Motor neuron (in vitro differentiated cells): ENCODE measurements around the gene DOHH. TPM values are rescaled to one million over a fixed set of nuclear protein-coding genes. Genes with fewer than 3 reads are reported as not detected.
"Not testable (repeated sequence)": the region's sequence is repeated elsewhere in the genome, so short reads cannot be mapped to it uniquely, and the experiment has no call there.

Experiments used
- ATAC-seq, 8 experiments: fragments of 200-7000 bp; cut with Tn5 transposase; replicated peaks in 6 of 8; 2 replicates each; pipeline ENCODE4 v1.8.0; 2021; ENCODE audit warnings: mild to moderate bottlenecking in 8 of 8, moderate library complexity in 8 of 8
- H3K27ac ChIP-seq, 2 donors: fragments of 250-450 bp; sonication (Bioruptor Pico); 2 replicates each; pipeline ENCODE4 v1.9.0; 2021; ENCODE audit warnings: antibody characterized with exemption in 2 of 2, mild to moderate bottlenecking in 2 of 2, moderate library complexity in 1 of 2
- H3K4me1 ChIP-seq, 2 donors: fragments of 250-450 bp; sonication (Bioruptor Pico); replicated peaks in 1 of 2; 2 replicates each; pipeline ENCODE4 v1.6.1; 2021; ENCODE audit warnings: antibody characterized with exemption in 2 of 2, mild to moderate bottlenecking in 2 of 2, moderate library complexity in 1 of 2
- H3K4me3 ChIP-seq, 5 donors: fragments of 250-450 bp; sonication (Bioruptor Pico); 2 replicates each; pipeline ENCODE4 v1.9.0; 2021; ENCODE audit warnings: antibody characterized with exemption in 5 of 5, mild to moderate bottlenecking in 5 of 5, moderate library complexity in 4 of 5
- WGBS, 10 experiments: fragments of 450-650 bp; shearing (Covaris generic); methylation state at CpG; one replicate each; pipeline ENCODE4 v1.0.0; 2022; 5-methylcytosine and 5-hydroxymethylcytosine counted together
- in situ Hi-C, 9 experiments: fragments of 400-800 bp; cut with MboI; loops; one replicate each; pipeline ENCODE4 v1.15.0; 2021; ENCODE audit warnings: low sequenced_read_pairs in 9 of 9, low pct_unique_long_range_greater_than_20kb in 2 of 9; ENCODE audit not compliant: unreplicated experiment in 9 of 9
- total RNA-seq, 8 experiments: library from RNA; unstranded; fragments of 300-600 nt; gene quantifications; 2 replicates each; pipeline versions ENCODE4 v1.2.3 to v1.2.4, GENCODE V29; 2022

Gene DOHH
- total RNA-seq, 8 experiments from 2014 or later = 4.6 to 11.4 (median 8.2) TPM

DNA sequence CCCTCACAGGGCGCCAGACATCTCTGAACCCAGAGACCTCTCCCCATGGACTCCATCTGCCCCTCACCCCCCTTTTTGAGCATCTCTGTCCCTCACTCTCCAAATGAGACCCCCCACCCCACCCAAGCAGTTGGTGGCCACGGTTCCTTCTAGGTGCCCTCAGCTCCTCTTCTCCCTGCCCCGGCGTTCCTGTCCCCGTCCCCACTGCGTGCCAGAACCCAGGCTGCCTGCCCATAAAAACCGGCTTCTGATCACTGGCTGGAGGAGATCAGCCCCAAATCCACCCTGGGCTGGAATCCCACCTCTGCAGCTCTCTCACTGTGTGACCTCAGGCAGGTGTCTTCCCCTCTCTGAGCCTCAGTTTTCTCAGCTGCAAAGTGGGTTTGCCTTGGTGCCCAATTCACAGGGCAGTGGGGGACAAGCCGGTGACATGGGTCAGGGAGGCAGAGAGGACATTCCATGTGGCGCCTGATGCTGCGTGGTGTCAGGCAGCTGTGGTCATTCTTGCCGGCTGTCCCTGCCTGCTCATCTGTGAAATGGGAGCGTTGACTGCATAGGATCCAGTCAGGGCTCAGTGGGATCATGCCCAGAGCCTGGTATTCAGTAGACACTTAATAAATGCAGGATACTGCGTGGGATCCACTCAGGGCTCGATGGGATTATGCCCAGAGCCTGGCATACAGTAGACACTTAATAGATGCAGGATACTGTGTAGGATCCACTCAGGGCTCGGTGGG is 45.6 kb downstream of the DOHH start:
- Histone ChIP-seq H3K4me1 (peaks cover 26 to 35% of the 10 kb centered on the region in 2 donors), H3K27ac (no peak overlapping the region), H3K4me3 (no peak overlapping the region)
- in situ Hi-C loops = loop anchor here in 2 of 9 experiments (25.0 kb wide), 1 partner anchor 118 kb away; no protein-coding TSS in a partner anchor
- no peak for ATAC-seq
- 60 to 95% (median 80%) methylated on average over 1 to 8 of the region's 15 CpGs; no CpG with 5 or more reads in 5 of the 10 experiments for WGBS, 10 experiments

DNA sequence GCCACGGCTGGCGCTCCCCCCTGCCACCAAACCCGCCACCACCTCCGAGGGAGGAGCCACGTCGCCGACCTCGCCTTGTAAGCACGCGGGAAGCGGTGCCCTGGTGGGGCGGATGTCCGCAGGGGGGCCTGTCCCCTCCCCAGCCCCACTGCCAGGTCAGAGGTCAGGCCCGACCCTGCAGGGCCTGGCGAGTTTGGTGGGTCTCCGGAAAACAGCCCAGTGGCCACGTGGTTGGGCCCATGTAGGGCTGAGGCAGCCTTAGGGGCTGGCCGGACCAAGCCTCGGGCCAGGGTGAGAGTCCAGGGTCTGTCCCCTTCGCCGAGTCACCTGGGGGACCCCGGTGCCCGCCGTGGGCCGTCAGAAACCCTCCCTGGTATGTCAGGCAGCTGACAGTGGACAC is 46.6 kb downstream of the DOHH start:
- no peak for ATAC-seq
- Histone ChIP-seq H3K4me3 (no peak overlapping the region), H3K4me1 (peaks cover 16 to 28% of the 10 kb centered on the region in 2 donors), H3K27ac (no peak overlapping the region)
- in situ Hi-C loops = loop anchor here in 2 of 9 experiments (25.0 kb wide), 1 partner anchor 117 kb away; no protein-coding TSS in a partner anchor
- 60 to 100% (median 93%) methylated on average over 1 to 3 of the region's 25 CpGs; no CpG with 5 or more reads in 7 of the 10 experiments for WGBS, 10 experiments

DNA sequence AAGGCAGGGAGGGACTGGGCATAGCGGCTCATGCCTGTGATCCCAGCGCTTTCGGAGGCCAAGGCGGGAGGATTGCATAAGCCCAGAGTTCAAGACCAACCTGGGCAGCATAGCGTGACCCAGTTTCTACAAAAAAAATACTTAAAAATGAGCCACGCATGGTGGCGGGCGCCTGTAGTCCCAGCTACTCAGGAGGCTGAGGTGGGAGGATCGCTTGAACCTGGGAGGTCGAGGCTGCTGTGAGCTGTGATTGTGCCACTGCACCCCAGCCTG is 47.6 kb downstream of the DOHH start:
- peaks cover 8 to 20% of the 10 kb centered on the region in 2 donors for H3K4me1 ChIP-seq
- H3K4me3 ChIP-seq, H3K27ac ChIP-seq, ATAC-seq: not testable (repeated sequence)
- in situ Hi-C loops = loop anchor here in 2 of 9 experiments (25.0 kb wide), 1 partner anchor 116 kb away; no protein-coding TSS in a partner anchor
- WGBS, 10 experiments = 40 to 100% (median 95%) methylated on average over 1 to 4 of the region's 10 CpGs; no CpG with 5 or more reads in 4 of the 10 experiments

DNA sequence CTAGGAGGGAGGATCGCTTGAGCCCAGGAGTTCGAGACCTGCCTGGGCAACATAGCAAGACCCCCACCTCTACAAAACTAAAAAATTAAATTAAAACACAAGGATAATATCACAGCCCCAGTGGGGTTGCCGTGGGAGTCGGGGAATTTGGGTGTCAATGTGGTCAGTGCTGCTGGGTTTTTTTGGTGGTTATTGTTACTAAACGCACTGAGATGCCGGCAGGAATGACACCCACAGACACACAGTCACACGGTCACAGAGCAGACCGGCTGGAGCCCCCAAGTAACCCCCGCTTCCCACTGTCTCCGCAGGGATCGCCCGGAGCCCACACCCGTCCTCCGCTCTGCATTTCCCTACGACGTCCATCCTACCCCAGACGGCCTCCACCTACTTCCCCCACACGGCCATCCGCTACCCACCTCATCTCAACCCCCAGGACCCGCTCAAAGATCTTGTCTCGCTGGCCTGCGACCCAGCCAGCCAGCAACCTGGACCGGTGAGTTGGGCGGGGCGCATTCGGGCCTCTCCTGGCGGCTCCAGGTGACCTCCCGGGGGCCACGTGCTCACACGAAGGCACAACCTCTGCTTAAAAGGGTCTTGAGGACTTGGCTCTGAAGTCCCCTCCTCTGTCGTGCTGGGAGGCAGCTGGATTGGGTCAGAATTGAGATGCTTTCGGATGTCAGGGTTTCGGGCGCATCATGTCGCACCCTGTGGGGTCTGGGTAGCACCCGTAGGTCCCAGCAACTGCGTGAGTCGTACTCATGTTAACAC is 48.1 kb downstream of the DOHH start:
- no peak for ATAC-seq
- Histone ChIP-seq H3K27ac (no peak overlapping the region), H3K4me1 (peaks cover 2 to 16% of the 10 kb centered on the region in 2 donors), H3K4me3 (no peak overlapping the region)
- in situ Hi-C loops = loop anchor here in 2 of 9 experiments (25.0 kb wide), 1 partner anchor 115 kb away; no protein-coding TSS in a partner anchor
- 80 to 100% (median 94%) methylated on average over 1 to 20 of the region's 38 CpGs; no CpG with 5 or more reads in 3 of the 10 experiments for WGBS, 10 experiments

DNA sequence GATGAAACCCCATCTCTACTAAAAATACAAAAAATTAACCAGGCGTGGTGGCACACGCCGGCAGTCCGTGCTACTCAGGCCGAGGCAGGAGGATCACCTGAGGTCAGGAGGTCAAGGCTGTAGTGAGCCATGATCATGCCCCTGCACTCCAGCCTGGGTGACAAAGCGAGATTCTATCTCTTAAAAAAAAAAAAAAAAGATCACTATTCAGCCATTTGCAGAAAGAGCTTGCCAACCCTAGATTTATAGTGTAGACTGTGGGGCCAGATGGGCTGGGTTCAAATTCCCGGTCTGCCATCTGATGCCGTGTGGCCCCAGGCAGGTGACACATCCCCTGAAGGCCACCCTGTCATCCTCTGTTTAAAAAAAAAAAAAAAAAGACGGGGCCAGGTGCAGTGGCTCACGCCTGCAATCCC is 49.0 kb downstream of the DOHH start:
- no peak overlapping the region for H3K4me3 ChIP-seq
- 0 to 93% (median 57%) methylated on average over 1 to 5 of the region's 10 CpGs; no CpG with 5 or more reads in 2 of the 10 experiments for WGBS, 10 experiments
- peak in 1 of 8 experiments; percentile 8 for ATAC-seq
- H3K27ac ChIP-seq = no peak overlapping the region
- in situ Hi-C loops = loop anchor here in 2 of 9 experiments (25.0 kb wide), 1 partner anchor 114 kb away; no protein-coding TSS in a partner anchor
- peaks cover 0 to 10% of the 10 kb centered on the region in 2 donors for H3K4me1 ChIP-seq

- no peak overlapping the region for H3K4me3 ChIP-seq
- peaks cover 0 to 6% of the 10 kb centered on the region in 2 donors for H3K4me1 ChIP-seq
- in situ Hi-C loops = loop anchor here in 2 of 9 experiments (25.0 kb wide), 1 partner anchor 114 kb away; no protein-coding TSS in a partner anchor
- H3K27ac ChIP-seq = no peak overlapping the region
- WGBS, 10 experiments = 0 to 81% (median 40%) methylated on average over 1 to 11 of the region's 12 CpGs; no CpG with 5 or more reads in 2 of the 10 experiments
- ATAC-seq = peak; percentile 64 to 94 (median 80)
These were observed 49.6 kb downstream of the DOHH start for GRCh38 chr19:3450796-3451411.

DNA sequence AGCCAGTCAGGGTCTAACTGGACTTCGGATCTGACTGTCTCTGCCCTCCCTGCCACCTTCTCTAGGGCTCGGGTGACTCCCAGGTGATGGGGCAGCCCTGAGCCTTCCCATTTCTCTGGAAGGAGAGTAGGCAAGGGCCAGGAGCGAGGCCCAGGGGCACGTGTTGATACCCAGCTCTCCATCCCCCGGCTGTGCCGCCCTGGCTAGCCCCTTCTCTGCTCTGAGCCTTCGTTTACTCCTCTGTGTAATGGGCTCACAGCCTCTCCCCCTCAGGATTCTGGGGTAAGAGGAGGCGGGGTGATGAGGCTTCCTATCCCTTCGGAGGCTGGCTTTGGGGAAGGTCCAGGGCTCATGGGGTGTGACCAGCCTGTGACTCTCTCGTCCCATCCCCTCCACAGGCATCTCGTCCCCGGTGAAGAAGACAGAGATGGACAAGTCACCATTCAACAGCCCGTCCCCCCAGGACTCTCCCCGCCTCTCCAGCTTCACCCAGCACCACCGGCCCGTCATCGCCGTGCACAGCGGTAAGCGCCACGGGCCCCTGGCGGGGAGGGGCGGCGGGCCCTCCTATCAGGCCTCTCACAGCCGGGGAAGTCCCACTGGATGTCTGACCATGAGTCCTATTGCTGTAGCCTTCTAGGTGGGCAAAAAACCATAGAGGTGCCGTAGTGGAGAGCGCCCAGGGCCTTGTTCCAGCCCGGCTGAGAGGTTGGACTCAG is 51.7 kb downstream of the DOHH start:
- Histone ChIP-seq H3K4me1 (peaks cover 13 to 14% of the 10 kb centered on the region in 2 donors), H3K4me3 (no peak overlapping the region), H3K27ac (no peak overlapping the region)
- in situ Hi-C loops = no loop called here
- ATAC-seq = no peak
- WGBS, 10 experiments = 75 to 89% (median 88%) methylated on average over 2 to 10 of the region's 28 CpGs; no CpG with 5 or more reads in 7 of the 10 experiments

GRCh38 chr19:3446657-3447056 is 53.8 kb downstream of the DOHH start:
- WGBS, 10 experiments = 76 to 100% (median 90%) methylated on average over 1 to 4 of the region's 4 CpGs; no CpG with 5 or more reads in 5 of the 10 experiments

GRCh38 chr19:3444695-3445234 is 55.7 kb downstream of the DOHH start:
- peak overlapping the region in 1 of 5 donors; percentile 8 for H3K4me3 ChIP-seq
- peak overlapping the region; percentile 75 to 81 for H3K27ac ChIP-seq
- H3K4me1 ChIP-seq = peaks cover 20 to 25% of the 10 kb centered on the region in 2 donors
- WGBS, 10 experiments = 0 to 100% (median 54%) methylated on average over 1 to 19 of the region's 24 CpGs; no CpG with 5 or more reads in 2 of the 10 experiments
- ATAC-seq = no peak
- in situ Hi-C loops = no loop called here

More at GRCh38 chr19:3446657-3447056, 53.8 kb downstream of the DOHH start:
- H3K27ac ChIP-seq, in situ Hi-C loops, H3K4me3 ChIP-seq, ATAC-seq: not testable (repeated sequence)
- peaks cover 20 to 21% of the 10 kb centered on the region in 2 donors for H3K4me1 ChIP-seq

GRCh38 chr19:3443840-3444694 is 56.4 kb downstream of the DOHH start:
- peak overlapping the region in 2 of 5 donors; percentile 5 to 8 for H3K4me3 ChIP-seq
- H3K4me1 ChIP-seq = peaks cover 20 to 25% of the 10 kb centered on the region in 2 donors
- 0 to 92% (median 1%) methylated on average over 1 to 11 of the region's 33 CpGs; no CpG with 5 or more reads in 4 of the 10 experiments for WGBS, 10 experiments
- in situ Hi-C loops = no loop called here
- peak overlapping the region; percentile 81 to 83 for H3K27ac ChIP-seq
- ATAC-seq = peak; percentile 45 to 92 (median 91)

DNA sequence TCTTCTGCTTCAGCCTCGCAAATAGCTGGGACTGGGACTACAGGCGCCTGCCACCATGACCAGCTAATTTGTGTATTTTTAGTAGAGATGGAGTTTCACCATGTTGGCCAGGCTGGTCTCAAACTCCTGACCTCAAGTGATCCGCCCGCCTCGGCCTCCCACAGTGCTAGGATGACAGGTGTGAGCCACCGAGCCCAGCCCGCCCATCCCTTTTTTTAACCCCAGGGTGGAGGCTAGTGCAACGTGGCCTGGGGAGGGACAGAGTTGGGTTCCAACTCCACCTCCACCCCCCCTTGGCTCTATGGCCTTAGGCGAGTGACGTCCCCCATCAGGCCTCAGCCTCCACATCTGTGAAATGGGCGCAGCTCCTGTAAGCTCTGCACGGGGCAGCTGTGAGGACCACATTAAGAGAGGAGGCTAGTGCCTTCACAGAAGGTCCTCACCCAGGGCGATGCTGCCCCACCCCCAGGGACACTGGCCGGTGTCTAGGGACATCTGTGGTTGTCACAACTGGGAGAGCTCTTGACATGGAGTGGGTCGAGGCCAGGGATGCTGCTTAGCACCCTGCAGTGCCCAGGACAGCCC is 57.9 kb downstream of the DOHH start:
- H3K4me3 ChIP-seq = no peak overlapping the region
- H3K27ac ChIP-seq = no peak overlapping the region
- in situ Hi-C loops = no loop called here
- ATAC-seq = no peak
- 72 to 90% (median 75%) methylated on average over 4 of the region's 15 CpGs; no CpG with 5 or more reads in 7 of the 10 experiments for WGBS, 10 experiments
- H3K4me1 ChIP-seq = peaks cover 20 to 25% of the 10 kb centered on the region in 2 donors
